Astrocyte of the spinal cord (primary cell): ENCODE results near the gene CPHXL.

Source experiments
- DNase-seq: peaks from one replicate; pipeline ENCODE4 v3.0.0; 2011; ENCODE audit warnings: low read depth, low spot score
- H3K4me3 ChIP-seq: 2 replicates; pipeline ENCODE4 v1.5.1; 2011; ENCODE audit warnings: low read depth, mild to moderate bottlenecking, low read length, moderate library complexity
- CTCF ChIP-seq: IDR thresholded peaks from 2 replicates; pipeline ENCODE4 v1.5.1; 2012; ENCODE audit warnings: low read depth, mild to moderate bottlenecking, low read length, inconsistent platforms
- in situ Hi-C: cut with HindIII; loops from 2 replicates; pipeline ENCODE4 v1.10.0; 2017; ENCODE audit warnings: low sequenced_read_pairs

Gene CPHXL

GRCh38 chr16:75745242-75745641 lies 19.0 kb upstream of the CPHXL start:
- no peak overlapping the region for H3K4me3 ChIP-seq
- in situ Hi-C loops, result no loop called here
- TF ChIP-seq CTCF, result no peak
- DNase-seq, result no peak

GRCh38 chr16:75742424-75743047 lies 16.2 kb upstream of the CPHXL start:
- peak; percentile 29 for DNase-seq
- TF ChIP-seq CTCF, result no peak
- in situ Hi-C loops, result no loop called here
- H3K4me3 ChIP-seq, result no peak overlapping the region

- DNase-seq, result peak; percentile 95
- no peak for TF ChIP-seq CTCF
- in situ Hi-C loops, result no loop called here
- no peak overlapping the region for H3K4me3 ChIP-seq
Observed at GRCh38 chr16:75733305-75734211, 7.3 kb upstream of the CPHXL start.

GRCh38 chr16:75732871-75733270 lies 6.6 kb upstream of the CPHXL start:
- H3K4me3 ChIP-seq, result no peak overlapping the region
- peak; percentile 2 for DNase-seq
- no peak for TF ChIP-seq CTCF
- in situ Hi-C loops, result no loop called here

- no peak for TF ChIP-seq CTCF
- no peak overlapping the region for H3K4me3 ChIP-seq
- no peak for DNase-seq
- in situ Hi-C loops, result no loop called here
Observed at GRCh38 chr16:75727221-75727620, 931 bp upstream of the CPHXL start.

GRCh38 chr16:75718452-75718851 lies 7.8 kb downstream of the CPHXL start:
- no peak for DNase-seq
- in situ Hi-C loops, result no loop called here
- H3K4me3 ChIP-seq, result no peak overlapping the region
- no peak for TF ChIP-seq CTCF
